Measurements from ENCODE around the gene PLEKHA8. TPM values are rescaled to one million over a fixed set of nuclear protein-coding genes. Genes with fewer than 3 reads are reported as not detected.

The PLEKHA8 gene
- total RNA-seq, 2 experiments from 2014 or later = 16.8 to 17.1 TPM

GRCh38 chr7:30102281-30102680 lies 74.1 kb downstream of the PLEKHA8 start:
- Mint-ChIP-seq H3K36me3 (ENCODE audit: low read depth) (peaks cover 5% of the 10 kb centered on the region), H3K4me3 (no peak overlapping the region), H3K9me3 (no peaks in the 10 kb centered on the region), H3K27me3 (no peaks in the 10 kb centered on the region), H3K4me1 (ENCODE audit: low read depth) (no peaks in the 10 kb centered on the region), H3K27ac (no peak overlapping the region)
- ChIA-PET POLR2A (no interaction called here), CTCF (no interaction called here)
- DNase-seq (no peak), ATAC-seq (no peak)
- TF ChIP-seq CTCF (IDR thresholded peaks at IDR 0.05) = no peak
- intact Hi-C loops (cut with micrococcal nuclease) = no loop called here

- intact Hi-C loops (cut with micrococcal nuclease) = no loop called here
- H3K4me1 Mint-ChIP-seq (ENCODE audit: low read depth) = no peaks in the 10 kb centered on the region
- ChIA-PET POLR2A (no interaction called here), CTCF (no interaction called here)
- no peak for TF ChIP-seq CTCF (IDR thresholded peaks at IDR 0.05)
- ATAC-seq (no peak), DNase-seq (no peak)
- no peak overlapping the region for H3K4me3 Mint-ChIP-seq
- no peak overlapping the region for H3K27ac Mint-ChIP-seq
- no peaks in the 10 kb centered on the region for H3K27me3 Mint-ChIP-seq
- peaks cover 2% of the 10 kb centered on the region for H3K9me3 Mint-ChIP-seq
- peaks cover under 1% of the 10 kb centered on the region for H3K36me3 Mint-ChIP-seq (ENCODE audit: low read depth)
Observed at GRCh38 chr7:30104157-30104556, 75.9 kb downstream of the PLEKHA8 start.

- no peak overlapping the region for H3K4me3 Mint-ChIP-seq
- peaks cover 3% of the 10 kb centered on the region for H3K4me1 Mint-ChIP-seq (ENCODE audit: low read depth)
- ChIA-PET CTCF (no interaction called here), POLR2A (no interaction called here)
- peaks cover 14% of the 10 kb centered on the region for H3K9me3 Mint-ChIP-seq
- H3K27me3 Mint-ChIP-seq = no peaks in the 10 kb centered on the region
- no peak overlapping the region for H3K27ac Mint-ChIP-seq
- DNase-seq = no peak
- no peak for TF ChIP-seq CTCF (IDR thresholded peaks at IDR 0.05)
- ATAC-seq = no peak
- intact Hi-C loops (cut with micrococcal nuclease) = no loop called here
- peaks cover 2% of the 10 kb centered on the region for H3K36me3 Mint-ChIP-seq (ENCODE audit: low read depth)
Observed at GRCh38 chr7:30112103-30112713, 84.0 kb downstream of the PLEKHA8 start.

- Mint-ChIP-seq H3K4me3 (no peak overlapping the region), H3K36me3 (ENCODE audit: low read depth) (peaks cover 2% of the 10 kb centered on the region), H3K27me3 (no peaks in the 10 kb centered on the region), H3K9me3 (peaks cover 14% of the 10 kb centered on the region), H3K4me1 (ENCODE audit: low read depth) (peaks cover 3% of the 10 kb centered on the region), H3K27ac (no peak overlapping the region)
- ChIA-PET POLR2A (no interaction called here), CTCF (no interaction called here)
- ATAC-seq (no peak), DNase-seq (no peak)
- no peak for TF ChIP-seq CTCF (IDR thresholded peaks at IDR 0.05)
- intact Hi-C loops (cut with micrococcal nuclease) = no loop called here
Observed at GRCh38 chr7:30113144-30113543, 84.9 kb downstream of the PLEKHA8 start.

GRCh38 chr7:30114536-30115238 lies 86.5 kb downstream of the PLEKHA8 start:
- H3K27ac Mint-ChIP-seq = no peak overlapping the region

More at GRCh38 chr7:30114536-30115238, 86.5 kb downstream of the PLEKHA8 start:
- H3K4me3 Mint-ChIP-seq = no peak overlapping the region
- no peaks in the 10 kb centered on the region for H3K27me3 Mint-ChIP-seq
- TF ChIP-seq CTCF (IDR thresholded peaks at IDR 0.05) = no peak
- peaks cover 12% of the 10 kb centered on the region for H3K9me3 Mint-ChIP-seq
- peaks cover 3% of the 10 kb centered on the region for H3K4me1 Mint-ChIP-seq (ENCODE audit: low read depth)
- no peak for ATAC-seq
- ChIA-PET CTCF (no interaction called here), POLR2A (no interaction called here)
- intact Hi-C loops (cut with micrococcal nuclease) = no loop called here
- peaks cover 2% of the 10 kb centered on the region for H3K36me3 Mint-ChIP-seq (ENCODE audit: low read depth)
- DNase-seq = no peak
